Embryonic facial prominence (tissue), 1 donor: ENCODE results near the gene AMY2B.
"Not testable (repeated sequence)": the region's sequence is repeated elsewhere in the genome, so short reads cannot be mapped to it uniquely, and the experiment has no call there.

Source experiments
- DNase-seq: peaks from one replicate; pipeline ENCODE4 v3.0.0-alpha.2; 2016; ENCODE audit errors: extremely low spot score

The AMY2B gene

GRCh38 chr1:103616994-103617477, 45.6 kb downstream of the AMY2B start, which contains the start of gene AMY2A:
Gene AMY2A, plus strand, starts transcription at chr1:103617427. Its CDS starts 14 bp downstream, at chr1:103617441.
- DNase-seq, result not testable (repeated sequence)

GRCh38 chr1:103627436-103627835, 56.0 kb downstream of the AMY2B start:
- not testable (repeated sequence) for DNase-seq
